Psoas muscle (tissue), 8 donors: ENCODE measurements around the gene REV3L. TPM values are rescaled to one million over a fixed set of nuclear protein-coding genes. Genes with fewer than 3 reads are reported as not detected.

Experiments used
- ATAC-seq, 4 donors: fragments of 200-7000 bp; cut with Tn5 transposase; one replicate each; pipeline ENCODE4 v1.9.1; 2020; ENCODE audit warnings: moderate library complexity in 3 of 4, mild to moderate bottlenecking in 2 of 4
- DNase-seq, 2 donors: peaks; one replicate each; pipeline ENCODE4 v3.0.0-alpha.2; 2020
- H3K27ac ChIP-seq: fragments of 200-600 bp; one replicate; pipeline ENCODE4 v1.8.0; 2022
- H3K27me3 ChIP-seq, 3 donors: fragments of 200-600 bp in 1 of 3; one replicate each; pipeline versions ENCODE4 v1.6.1 to v1.8.0; 2013 to 2022; ENCODE audit warnings: low read length in 2 of 3, mild to moderate bottlenecking in 2 of 3, moderate library complexity in 1 of 3; ENCODE audit not compliant: insufficient read depth in 3 of 3
- H3K36me3 ChIP-seq, 2 donors: fragments of 200-600 bp in 1 of 2; one replicate each; pipeline versions ENCODE4 v1.6.1 to v1.8.0; 2013 to 2022; ENCODE audit warnings: low read depth in 1 of 2, mild to moderate bottlenecking in 1 of 2, moderate library complexity in 1 of 2; ENCODE audit not compliant: insufficient read depth in 1 of 2
- H3K4me1 ChIP-seq: fragments of 200-600 bp; one replicate; pipeline ENCODE4 v1.8.0; 2022
- H3K4me3 ChIP-seq: fragments of 200-600 bp; one replicate; pipeline ENCODE4 v1.8.0; 2022; ENCODE audit warnings: mild to moderate bottlenecking
- H3K9me3 ChIP-seq: fragments of 200-600 bp; one replicate; pipeline ENCODE4 v1.8.0; 2022
- CTCF ChIP-seq: fragments of 200-600 bp; IDR thresholded peaks from one replicate; pipeline ENCODE4 v1.8.0; 2022; ENCODE audit warnings: antibody characterized with exemption
- WGBS, 3 donors: extraction: QIAGEN DNeasy Blood & Tissue Kit; methylation state at CpG; one replicate each; pipeline versions ENCODE4 v1.1.6 to v1.1.7; 2013; 5-methylcytosine and 5-hydroxymethylcytosine counted together
- intact Hi-C, 2 donors: fragments of 100-400 bp; cut with DNase I; formaldehyde crosslinking; loops; one replicate each; pipeline versions ENCODE4 v1.11.0 to v1.14.2; 2022
- polyA plus RNA-seq, 3 donors: library from polyadenylated mRNA; stranded (reverse); fragments of 200-250 nt; gene quantifications; one replicate each; pipeline ENCODE4 v1.2.3, GENCODE V29; 2013
- total RNA-seq, 4 donors: library from RNA; stranded (reverse); fragmentation: NEBNext Ultra II Directional in 2 of 4; extraction: Animal tissue kit (Norgen Biotek cat#: 25700) in 2 of 4; gene quantifications; one replicate each; pipeline versions ENCODE4 v1.2.1 to v1.2.4, GENCODE V29; 2021 to 2023
- donor health status: healthy with polysubstance abuse.
- donor health status: DM: no; HTN: no; CAD: no; lungs with moderate emphysema.
- donor health status: Bipolar disorder and iron deficiency.
- donor health status: healthy.
- donor health status: DM: yes; HTN: yes; CAD: no.
- donor health status: DM: no; HTN: no; CAD: no.
- donor health status: DM: no; HTN: no; CAD: no.
- donor health status: DM: yes; HTN: yes; CAD: no.

Gene REV3L
- total and polyA plus RNA-seq, 7 donors: 9.0 to 36.3 (median 18.8) TPM

DNA sequence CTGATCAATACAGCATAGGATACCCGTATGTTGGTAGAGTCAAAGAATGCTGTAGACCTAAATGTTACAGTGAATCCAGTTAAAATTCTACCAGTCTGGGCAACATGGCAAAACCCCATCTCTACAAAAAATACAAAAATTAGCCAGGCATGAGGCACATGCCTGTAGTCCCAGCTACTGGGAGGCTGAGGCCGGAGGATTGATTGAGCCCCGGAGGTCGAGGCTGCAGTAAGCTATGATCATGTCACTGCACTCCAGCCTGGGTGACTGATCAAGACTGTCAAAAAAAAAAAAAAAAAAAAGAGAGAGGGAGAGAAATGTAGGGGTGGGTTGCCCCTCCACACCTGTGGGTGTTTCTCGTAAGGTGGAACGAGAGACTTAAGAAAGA lies 228.2 kb downstream of the REV3L start:
- intact Hi-C loops: loop anchor here in 1 of 2 donors (5.0 to 10.0 kb wide), 2 partner anchors 228 to 790 kb away; partner anchors contain the start of gene REV3L
- DNase-seq: no peak
- 83 to 90% (median 87%) methylated on average over 5 to 6 of the region's 6 CpGs for WGBS, 3 donors
- Histone ChIP-seq H3K27me3 (no peaks in the 10 kb centered on the region), H3K9me3 (no peaks in the 10 kb centered on the region), H3K4me3 (no peak overlapping the region), H3K4me1 (no peaks in the 10 kb centered on the region), H3K36me3 (no peaks in the 10 kb centered on the region), H3K27ac (no peak overlapping the region)
- ATAC-seq: no peak
- no peak for TF ChIP-seq CTCF

GRCh38 chr6:111254004-111254778 lies 228.8 kb downstream of the REV3L start:
- Histone ChIP-seq H3K27me3 (no peaks in the 10 kb centered on the region), H3K27ac (no peak overlapping the region), H3K36me3 (no peaks in the 10 kb centered on the region), H3K9me3 (no peaks in the 10 kb centered on the region), H3K4me1 (no peaks in the 10 kb centered on the region), H3K4me3 (no peak overlapping the region)
- intact Hi-C loops: loop anchor here in 1 of 2 donors (10.0 kb wide), 1 partner anchor 791 kb away; no protein-coding TSS in a partner anchor
- WGBS, 3 donors: 76 to 77% (median 76%) methylated on average over 9 of the region's 9 CpGs
- no peak for DNase-seq
- no peak for TF ChIP-seq CTCF
- ATAC-seq: no peak

DNA sequence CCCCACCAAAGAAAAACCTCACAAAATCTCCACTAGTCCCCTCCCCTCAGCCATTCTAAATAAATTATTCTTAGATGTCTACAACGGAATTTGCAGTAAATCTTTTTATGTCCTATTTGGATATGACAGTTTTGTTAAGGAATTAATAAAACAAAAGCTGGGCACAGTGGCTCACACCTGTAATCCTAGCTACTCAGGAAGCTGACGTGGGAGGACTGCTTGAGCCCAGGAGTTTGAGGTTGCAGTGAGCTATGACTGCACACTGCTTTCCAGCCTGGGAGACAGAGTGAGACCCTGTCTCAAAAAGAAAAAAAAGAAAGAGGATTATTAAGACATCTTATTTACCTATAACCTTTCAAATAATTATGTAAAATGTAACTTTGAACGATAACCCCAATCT lies 230.3 kb downstream of the REV3L start:
- Histone ChIP-seq H3K4me3 (no peak overlapping the region), H3K9me3 (no peaks in the 10 kb centered on the region), H3K4me1 (no peaks in the 10 kb centered on the region), H3K27ac (no peak overlapping the region), H3K27me3 (no peaks in the 10 kb centered on the region), H3K36me3 (no peaks in the 10 kb centered on the region)
- intact Hi-C loops: loop anchor here in 1 of 2 donors (10.0 kb wide), 1 partner anchor 792 kb away; no protein-coding TSS in a partner anchor
- no peak for TF ChIP-seq CTCF
- no peak for ATAC-seq
- DNase-seq: no peak
- 66 to 78% (median 67%) methylated on average over 3 of the region's 3 CpGs for WGBS, 3 donors

- ATAC-seq: no peak
- H3K27me3 ChIP-seq: no peaks in the 10 kb centered on the region
- 36 to 58% (median 49%) methylated on average over 4 of the region's 4 CpGs for WGBS, 3 donors
- intact Hi-C loops: loop anchor here in 1 of 2 donors (10.0 kb wide), 1 partner anchor 794 kb away; no protein-coding TSS in a partner anchor
- no peak overlapping the region for H3K4me3 ChIP-seq
- TF ChIP-seq CTCF: no peak
- no peaks in the 10 kb centered on the region for H3K4me1 ChIP-seq
- H3K27ac ChIP-seq: no peak overlapping the region
- no peaks in the 10 kb centered on the region for H3K36me3 ChIP-seq
- DNase-seq: no peak
- H3K9me3 ChIP-seq: no peaks in the 10 kb centered on the region
These were observed 232.1 kb downstream of the REV3L start for GRCh38 chr6:111250791-111251354.

Other genes with a start within 250 kb of the REV3L start
- 10 to 100 TPM; 17.1 to 49.3 (median 19.5) TPM for gene TRAF3IP2, start 122.7 kb upstream of the REV3L start, total RNA-seq
- gene TRAF3IP2, start 122.7 kb upstream of the REV3L start, polyA plus RNA-seq: 10 to 100 TPM in 2 of 3 donors, 1 to 10 TPM in 1; 7.9 to 46.5 (median 11.6) TPM